ENCODE results near the gene RMND5A.

RMND5A gene

GRCh38 chr2:86768189-86768949 is 48.3 kb downstream of the RMND5A start:
- DNase-seq = no peak

- DNase-seq = no peak
Measured at GRCh38 chr2:86769838-86770237, 49.7 kb downstream of the RMND5A start.

- DNase-seq = no peak
Measured at GRCh38 chr2:86770816-86771301, 50.8 kb downstream of the RMND5A start.

- DNase-seq = no peak
Measured at GRCh38 chr2:86772611-86773010, 52.5 kb downstream of the RMND5A start.

- DNase-seq = no peak
Measured at GRCh38 chr2:86774862-86775261, 54.8 kb downstream of the RMND5A start.

- no peak for DNase-seq
Measured at GRCh38 chr2:86775338-86775737, 55.2 kb downstream of the RMND5A start.

- DNase-seq = no peak
Measured at GRCh38 chr2:86776532-86776931, 56.4 kb downstream of the RMND5A start.

GRCh38 chr2:86778957-86779356 is 58.9 kb downstream of the RMND5A start:
- DNase-seq = no peak

GRCh38 chr2:86779971-86780370 is 59.9 kb downstream of the RMND5A start:
- DNase-seq = no peak

GRCh38 chr2:86781363-86781762 is 61.3 kb downstream of the RMND5A start:
- DNase-seq = no peak

GRCh38 chr2:86782748-86783147 is 62.7 kb downstream of the RMND5A start:
- no peak for DNase-seq

- no peak for DNase-seq
Measured at GRCh38 chr2:86783615-86784339, 63.7 kb downstream of the RMND5A start.

GRCh38 chr2:86785456-86785855 is 65.4 kb downstream of the RMND5A start:
- no peak for DNase-seq

- no peak for DNase-seq
Measured at GRCh38 chr2:86786001-86786536, 66.0 kb downstream of the RMND5A start.

- DNase-seq = no peak
Measured at GRCh38 chr2:86787736-86788135, 67.6 kb downstream of the RMND5A start.

- DNase-seq = no peak
Measured at GRCh38 chr2:86788165-86788564, 68.1 kb downstream of the RMND5A start.

- no peak for DNase-seq
Measured at GRCh38 chr2:86788881-86789686, 69.0 kb downstream of the RMND5A start.

GRCh38 chr2:86789687-86790133 is 69.6 kb downstream of the RMND5A start:
- no peak for DNase-seq

GRCh38 chr2:86790134-86790675 is 70.1 kb downstream of the RMND5A start:
- no peak for DNase-seq

GRCh38 chr2:86790676-86791572 is 70.8 kb downstream of the RMND5A start, which contains the start of gene CD8A:
TSS of gene CD8A (minus strand) at chr2:86790913. CDS start at chr2:86790825, 88 bp downstream.
- no peak for DNase-seq

GRCh38 chr2:86791573-86791972 is 71.5 kb downstream of the RMND5A start:
- DNase-seq = no peak

GRCh38 chr2:86793752-86794151 is 73.7 kb downstream of the RMND5A start:
- DNase-seq = no peak
